SU-DHL-6 (cell line): ENCODE data around the gene PMP22.

ENCODE experiments used
- H2AFZ ChIP-seq: fragments of 200-600 bp; sonication (generic); 2 replicates; pipeline ENCODE4 v1.6.1; 2014; ENCODE audit warnings: low read depth, mild to moderate bottlenecking, moderate library complexity, mixed read lengths, antibody characterized with exemption, low read length; ENCODE audit not compliant: severe bottlenecking
- H3F3A ChIP-seq: fragments of 200-600 bp; shearing (Covaris generic); 2 replicates; pipeline ENCODE4 v1.6.0; 2016; ENCODE audit warnings: antibody characterized with exemption, mild to moderate bottlenecking; ENCODE audit not compliant: insufficient read depth
- H3K27ac ChIP-seq: fragments of 200-600 bp; sonication (generic); 2 replicates; pipeline ENCODE4 v1.5.1; 2016; ENCODE audit warnings: low read depth, mild to moderate bottlenecking, low read length, moderate library complexity, mixed read lengths
- H3K27me3 ChIP-seq: fragments of 200-600 bp; sonication (generic), shearing (Covaris generic); 2 replicates; pipeline ENCODE4 v1.6.0; 2014; ENCODE audit warnings: mild to moderate bottlenecking, low read length
- H3K36me3 ChIP-seq: fragments of 200-600 bp; sonication (generic); 2 replicates; pipeline ENCODE4 v1.6.1; 2014; ENCODE audit warnings: mild to moderate bottlenecking, low read length, mixed read lengths
- H3K4me2 ChIP-seq: fragments of 300-600, 200-600 bp; shearing (Covaris generic), sonication (generic); 2 replicates; pipeline ENCODE4 v1.6.0; 2014; ENCODE audit warnings: low read length, low read depth, mild to moderate bottlenecking; ENCODE audit not compliant: poor library complexity, severe bottlenecking
- H3K4me3 ChIP-seq: fragments of 200-600 bp; sonication (generic); 2 replicates; pipeline ENCODE4 v1.5.1; 2014; ENCODE audit warnings: antibody characterized with exemption, low read length, mild to moderate bottlenecking, mixed read lengths; ENCODE audit not compliant: insufficient read depth, poor library complexity, severe bottlenecking
- H3K79me2 ChIP-seq: fragments of 200-600 bp; sonication (generic); 2 replicates; pipeline ENCODE4 v1.6.1; 2014; ENCODE audit warnings: mild to moderate bottlenecking, low read length, moderate library complexity; ENCODE audit not compliant: insufficient read depth
- H3K9ac ChIP-seq: fragments of 200-600 bp; sonication (generic); 2 replicates; pipeline ENCODE4 v1.7.0; 2014; ENCODE audit warnings: mild to moderate bottlenecking, low read length
- H3K9me2 ChIP-seq: fragments of 200-600 bp; sonication (generic); replicated peaks from 2 replicates; pipeline ENCODE4 v1.6.1; 2014; ENCODE audit warnings: low read length; ENCODE audit not compliant: insufficient read depth
- H3K9me3 ChIP-seq: fragments of 200-600 bp; sonication (generic); 2 replicates; pipeline ENCODE4 v1.6.1; 2014; ENCODE audit warnings: low read length, mixed read lengths; ENCODE audit not compliant: insufficient read depth
- H4K20me1 ChIP-seq: fragments of 200-600 bp; sonication (generic); 2 replicates; pipeline ENCODE4 v1.6.1; 2014; ENCODE audit warnings: low read depth, mild to moderate bottlenecking, antibody characterized with exemption, low read length, moderate library complexity, mixed read lengths
- EZH2phosphoT487 ChIP-seq: fragments of 200-600 bp; sonication (generic), shearing (Covaris generic); conservative IDR thresholded peaks from 2 replicates; pipeline ENCODE4 v1.6.1; 2018; ENCODE audit warnings: mild to moderate bottlenecking, antibody characterized with exemption, low read length, moderate library complexity, mixed read lengths
- TF ChIP-seq, protein P1 (sequence below): fragments of 200-600 bp; sonication (generic); IDR thresholded peaks from one replicate; pipeline ENCODE4 v1.5.1; 2017; ENCODE audit warnings: antibody characterized with exemption, mild to moderate bottlenecking, low read length, moderate library complexity; ENCODE audit not compliant: insufficient read depth, poor library complexity, severe bottlenecking

PMP22 gene

DNA sequence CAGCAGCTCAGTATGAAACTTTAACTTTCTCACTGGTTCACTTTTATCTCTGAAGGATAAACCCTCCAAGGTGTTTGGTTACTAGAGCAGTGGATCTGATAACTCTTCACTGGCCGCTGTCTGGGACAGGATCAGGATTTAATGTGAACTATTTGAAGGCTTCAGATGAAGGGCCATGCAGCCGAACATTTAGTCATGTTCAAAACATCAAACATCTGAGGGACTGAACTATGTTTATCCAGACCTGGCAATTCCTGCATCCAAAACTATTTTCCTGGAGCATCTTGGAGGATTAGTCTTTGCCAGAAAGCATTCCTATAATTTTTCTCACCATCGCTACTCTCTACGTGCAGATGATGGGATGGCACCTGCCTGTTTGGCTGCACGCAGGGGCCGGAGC, 20.3 kb upstream of the PMP22 start:
- Histone ChIP-seq H3K9me3 (no peaks in the 10 kb centered on the region), H3K27me3 (no peaks in the 10 kb centered on the region), H3K36me3 (no peaks in the 10 kb centered on the region), H3K9me2 (no peaks in the 10 kb centered on the region), H3K4me3 (no peak overlapping the region), H3K79me2 (no peaks in the 10 kb centered on the region), H3K9ac (no peak overlapping the region), H3K27ac (no peak overlapping the region), H3K4me2 (no peak overlapping the region), H3F3A (no peaks in the 10 kb centered on the region), H2AFZ (no peak overlapping the region), H4K20me1 (no peaks in the 10 kb centered on the region)
- no peak for TF ChIP-seq EZH2phosphoT487
- TF ChIP-seq, protein P1, sequence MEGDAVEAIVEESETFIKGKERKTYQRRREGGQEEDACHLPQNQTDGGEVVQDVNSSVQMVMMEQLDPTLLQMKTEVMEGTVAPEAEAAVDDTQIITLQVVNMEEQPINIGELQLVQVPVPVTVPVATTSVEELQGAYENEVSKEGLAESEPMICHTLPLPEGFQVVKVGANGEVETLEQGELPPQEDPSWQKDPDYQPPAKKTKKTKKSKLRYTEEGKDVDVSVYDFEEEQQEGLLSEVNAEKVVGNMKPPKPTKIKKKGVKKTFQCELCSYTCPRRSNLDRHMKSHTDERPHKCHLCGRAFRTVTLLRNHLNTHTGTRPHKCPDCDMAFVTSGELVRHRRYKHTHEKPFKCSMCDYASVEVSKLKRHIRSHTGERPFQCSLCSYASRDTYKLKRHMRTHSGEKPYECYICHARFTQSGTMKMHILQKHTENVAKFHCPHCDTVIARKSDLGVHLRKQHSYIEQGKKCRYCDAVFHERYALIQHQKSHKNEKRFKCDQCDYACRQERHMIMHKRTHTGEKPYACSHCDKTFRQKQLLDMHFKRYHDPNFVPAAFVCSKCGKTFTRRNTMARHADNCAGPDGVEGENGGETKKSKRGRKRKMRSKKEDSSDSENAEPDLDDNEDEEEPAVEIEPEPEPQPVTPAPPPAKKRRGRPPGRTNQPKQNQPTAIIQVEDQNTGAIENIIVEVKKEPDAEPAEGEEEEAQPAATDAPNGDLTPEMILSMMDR, result no peak

DNA sequence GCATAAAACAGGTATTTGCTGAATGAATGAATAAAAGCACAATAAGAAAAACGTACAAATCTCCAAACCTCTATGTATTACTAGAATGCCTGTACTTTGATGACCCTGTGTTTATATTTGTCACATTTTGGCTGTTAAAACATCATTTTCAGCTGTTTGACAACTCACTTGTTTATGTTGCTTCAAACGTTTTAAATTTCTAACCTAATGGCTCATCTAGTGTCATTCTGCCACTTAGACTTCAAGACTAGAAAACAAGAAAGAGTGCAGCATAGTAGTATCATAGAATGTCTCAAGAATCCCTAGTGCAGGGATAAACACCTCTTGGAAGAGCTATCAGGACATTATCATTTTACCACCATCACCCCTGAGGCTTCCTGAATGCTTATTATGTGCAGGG, 19.4 kb upstream of the PMP22 start:
- Histone ChIP-seq H3K9me3 (no peaks in the 10 kb centered on the region), H3K4me3 (no peak overlapping the region), H2AFZ (no peak overlapping the region), H3K4me2 (no peak overlapping the region), H3F3A (no peaks in the 10 kb centered on the region), H3K27ac (no peak overlapping the region), H3K79me2 (no peaks in the 10 kb centered on the region), H3K36me3 (no peaks in the 10 kb centered on the region), H3K27me3 (no peaks in the 10 kb centered on the region), H3K9me2 (no peaks in the 10 kb centered on the region), H3K9ac (no peak overlapping the region), H4K20me1 (no peaks in the 10 kb centered on the region)
- TF ChIP-seq, protein P1, result no peak
- no peak for TF ChIP-seq EZH2phosphoT487

DNA sequence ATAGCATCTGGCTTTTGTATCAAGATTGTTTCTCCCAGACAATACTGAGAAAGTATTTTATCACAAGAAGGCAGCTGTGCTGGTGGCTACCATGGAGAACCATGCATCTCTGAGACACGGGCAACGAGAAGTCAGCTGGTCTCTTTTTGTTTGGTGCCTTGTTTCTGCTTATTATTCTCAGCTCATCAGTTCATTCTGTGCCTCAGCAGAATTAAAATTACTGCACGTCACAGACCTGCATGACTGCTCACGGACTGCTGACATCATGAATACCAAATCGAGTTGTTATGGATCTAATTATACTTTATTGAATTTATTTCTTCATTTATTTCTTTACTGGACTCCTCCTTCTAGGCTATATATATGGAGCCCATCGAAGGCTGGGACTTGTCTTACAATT, 19.0 kb upstream of the PMP22 start:
- H3K9me3 ChIP-seq, result no peaks in the 10 kb centered on the region
- H2AFZ ChIP-seq, result no peak overlapping the region
- H3K9me2 ChIP-seq, result no peaks in the 10 kb centered on the region
- no peaks in the 10 kb centered on the region for H3K36me3 ChIP-seq
- no peak overlapping the region for H3K9ac ChIP-seq
- no peaks in the 10 kb centered on the region for H4K20me1 ChIP-seq
- H3K79me2 ChIP-seq, result no peaks in the 10 kb centered on the region
- H3F3A ChIP-seq, result no peaks in the 10 kb centered on the region
- H3K4me3 ChIP-seq, result no peak overlapping the region
- H3K4me2 ChIP-seq, result no peak overlapping the region
- no peaks in the 10 kb centered on the region for H3K27me3 ChIP-seq
- H3K27ac ChIP-seq, result no peak overlapping the region
- TF ChIP-seq, protein P1, result no peak
- TF ChIP-seq EZH2phosphoT487, result no peak
